Measurements from ENCODE around the gene SLC6A6.

The SLC6A6 gene

GRCh38 chr3:14361068-14361677, 41.2 kb upstream of the SLC6A6 start:
- in situ Hi-C loops (cut with HindIII; ENCODE audit: low sequenced_read_pairs) = no loop called here
- no peak for DNase-seq (ENCODE audit: low read depth)
- TF ChIP-seq CTCF (IDR thresholded peaks at IDR 0.05; ENCODE audit: low read depth, low read length, missing control alignments) = no peak
- H3K4me3 ChIP-seq (ENCODE audit: low read depth, low read length) = no peak overlapping the region

GRCh38 chr3:14362890-14363289, 39.5 kb upstream of the SLC6A6 start:
- in situ Hi-C loops (cut with HindIII; ENCODE audit: low sequenced_read_pairs) = no loop called here
- TF ChIP-seq CTCF (IDR thresholded peaks at IDR 0.05; ENCODE audit: low read depth, low read length, missing control alignments) = no peak
- DNase-seq (ENCODE audit: low read depth) = no peak
- no peak overlapping the region for H3K4me3 ChIP-seq (ENCODE audit: low read depth, low read length)

- no peak for DNase-seq (ENCODE audit: low read depth)
- H3K4me3 ChIP-seq (ENCODE audit: low read depth, low read length) = no peak overlapping the region
- in situ Hi-C loops (cut with HindIII; ENCODE audit: low sequenced_read_pairs) = no loop called here
- no peak for TF ChIP-seq CTCF (IDR thresholded peaks at IDR 0.05; ENCODE audit: low read depth, low read length, missing control alignments)
Measured at GRCh38 chr3:14363379-14363778, 39.0 kb upstream of the SLC6A6 start.

GRCh38 chr3:14363991-14364390, 38.4 kb upstream of the SLC6A6 start:
- TF ChIP-seq CTCF (IDR thresholded peaks at IDR 0.05; ENCODE audit: low read depth, low read length, missing control alignments) = no peak
- no peak overlapping the region for H3K4me3 ChIP-seq (ENCODE audit: low read depth, low read length)
- in situ Hi-C loops (cut with HindIII; ENCODE audit: low sequenced_read_pairs) = no loop called here
- no peak for DNase-seq (ENCODE audit: low read depth)

- no peak for TF ChIP-seq CTCF (IDR thresholded peaks at IDR 0.05; ENCODE audit: low read depth, low read length, missing control alignments)
- in situ Hi-C loops (cut with HindIII; ENCODE audit: low sequenced_read_pairs) = no loop called here
- H3K4me3 ChIP-seq (ENCODE audit: low read depth, low read length) = no peak overlapping the region
- no peak for DNase-seq (ENCODE audit: low read depth)
Measured at GRCh38 chr3:14364580-14365292, 37.7 kb upstream of the SLC6A6 start.

GRCh38 chr3:14366248-14366647, 36.2 kb upstream of the SLC6A6 start:
- no peak for DNase-seq (ENCODE audit: low read depth)
- in situ Hi-C loops (cut with HindIII; ENCODE audit: low sequenced_read_pairs) = no loop called here

More at GRCh38 chr3:14366248-14366647, 36.2 kb upstream of the SLC6A6 start:
- TF ChIP-seq CTCF (IDR thresholded peaks at IDR 0.05; ENCODE audit: low read depth, low read length, missing control alignments) = no peak
- no peak overlapping the region for H3K4me3 ChIP-seq (ENCODE audit: low read depth, low read length)

Measured in astrocyte of the cerebellum (primary cell).